GM19240 (cell line): ENCODE results near the gene BLM.
"Not testable (repeated sequence)": the region's sequence is repeated elsewhere in the genome, so short reads cannot be mapped to it uniquely, and the experiment has no call there.

Source experiments
- DNase-seq: peaks from one replicate; pipeline ENCODE4 v3.0.0; 2011; ENCODE audit warnings: low spot score; ENCODE audit not compliant: insufficient read length

The BLM gene

GRCh38 chr15:90716976-90717821, at the start of gene BLM:
TSS of gene BLM (plus strand) at chr15:90717346. CDS start at chr15:90747393, 30,047 bp downstream.
- peak; percentile 96 for DNase-seq

- DNase-seq: not testable (repeated sequence)
Measured at GRCh38 chr15:90667755-90668345, 49.3 kb upstream of the BLM start.

GRCh38 chr15:90670631-90671030, 46.5 kb upstream of the BLM start:
- not testable (repeated sequence) for DNase-seq

- no peak for DNase-seq
Measured at GRCh38 chr15:90671216-90671615, 45.9 kb upstream of the BLM start.

- not testable (repeated sequence) for DNase-seq
Measured at GRCh38 chr15:90673357-90673756, 43.8 kb upstream of the BLM start.

GRCh38 chr15:90674476-90674875, 42.7 kb upstream of the BLM start:
- DNase-seq: no peak

- no peak for DNase-seq
Measured at GRCh38 chr15:90675464-90675863, 41.7 kb upstream of the BLM start.

GRCh38 chr15:90677807-90678790, 39.0 kb upstream of the BLM start:
- no peak for DNase-seq

GRCh38 chr15:90679959-90680358, 37.2 kb upstream of the BLM start:
- no peak for DNase-seq

GRCh38 chr15:90680371-90680935, 36.7 kb upstream of the BLM start:
- DNase-seq: no peak

- no peak for DNase-seq
Measured at GRCh38 chr15:90681056-90681455, 36.1 kb upstream of the BLM start.

- no peak for DNase-seq
Measured at GRCh38 chr15:90681480-90681879, 35.7 kb upstream of the BLM start.

- DNase-seq: no peak
Measured at GRCh38 chr15:90683371-90683770, 33.8 kb upstream of the BLM start.

GRCh38 chr15:90683876-90684275, 33.3 kb upstream of the BLM start:
- DNase-seq: no peak

- no peak for DNase-seq
Measured at GRCh38 chr15:90684281-90684680, 32.9 kb upstream of the BLM start.

GRCh38 chr15:90685591-90686434, 31.3 kb upstream of the BLM start:
- no peak for DNase-seq

GRCh38 chr15:90686435-90687218, 30.5 kb upstream of the BLM start:
- DNase-seq: no peak

GRCh38 chr15:90689326-90689961, 27.7 kb upstream of the BLM start:
- not testable (repeated sequence) for DNase-seq

- no peak for DNase-seq
Measured at GRCh38 chr15:90690585-90690984, 26.6 kb upstream of the BLM start.
